Stimulated activated CD4-positive, alpha-beta T cell treated with anti-CD3 and anti-CD28 coated beads, Interleukin-2, amount 100 ng/mL, for 24 hours (primary cell): ENCODE results near the gene CDRT4.

Source experiments
- DNase-seq, 2 donors: peaks; one replicate each; pipeline ENCODE4 v3.0.0-alpha.2; 2020

Gene CDRT4

DNA sequence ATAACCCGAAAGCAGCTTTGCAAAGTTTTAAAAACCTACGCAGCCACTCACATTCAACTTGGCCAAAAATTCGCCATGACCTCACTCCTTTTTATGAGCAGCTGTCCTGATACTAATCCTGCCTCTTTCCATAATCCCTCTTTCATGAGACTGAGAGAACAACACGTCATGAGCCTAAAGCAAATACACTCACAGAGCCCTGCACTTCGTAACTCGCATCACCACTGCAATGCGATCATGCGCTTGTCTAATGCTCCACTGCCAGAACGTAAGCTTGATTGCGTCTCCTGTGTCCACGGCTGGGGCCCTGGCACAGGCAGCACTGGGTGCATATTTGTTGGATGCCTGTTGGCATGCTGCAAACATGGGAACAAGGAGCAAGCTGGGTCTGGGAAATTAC lies 36.2 kb downstream of the CDRT4 start:
- DNase-seq, result no peak

DNA sequence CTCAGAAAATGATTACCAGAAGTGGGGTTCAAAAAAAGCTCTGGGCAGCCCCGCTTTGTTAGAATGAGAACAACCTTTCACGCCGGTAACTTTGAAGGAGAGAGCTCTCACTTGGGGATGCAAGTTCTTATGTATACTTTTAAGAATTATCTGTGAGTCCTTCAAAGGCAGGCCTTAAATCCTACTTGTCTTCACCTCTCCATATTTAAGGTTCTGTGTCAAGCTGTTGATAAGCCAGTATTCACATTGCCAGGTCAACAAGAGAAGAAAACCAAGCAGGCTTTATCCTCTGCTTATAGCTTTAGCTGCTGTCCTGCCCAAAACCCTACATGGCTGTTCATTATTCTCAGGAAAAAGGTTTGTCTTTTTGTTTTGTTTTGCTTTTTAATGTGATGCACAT lies 42.9 kb downstream of the CDRT4 start:
- DNase-seq, result no peak

DNA sequence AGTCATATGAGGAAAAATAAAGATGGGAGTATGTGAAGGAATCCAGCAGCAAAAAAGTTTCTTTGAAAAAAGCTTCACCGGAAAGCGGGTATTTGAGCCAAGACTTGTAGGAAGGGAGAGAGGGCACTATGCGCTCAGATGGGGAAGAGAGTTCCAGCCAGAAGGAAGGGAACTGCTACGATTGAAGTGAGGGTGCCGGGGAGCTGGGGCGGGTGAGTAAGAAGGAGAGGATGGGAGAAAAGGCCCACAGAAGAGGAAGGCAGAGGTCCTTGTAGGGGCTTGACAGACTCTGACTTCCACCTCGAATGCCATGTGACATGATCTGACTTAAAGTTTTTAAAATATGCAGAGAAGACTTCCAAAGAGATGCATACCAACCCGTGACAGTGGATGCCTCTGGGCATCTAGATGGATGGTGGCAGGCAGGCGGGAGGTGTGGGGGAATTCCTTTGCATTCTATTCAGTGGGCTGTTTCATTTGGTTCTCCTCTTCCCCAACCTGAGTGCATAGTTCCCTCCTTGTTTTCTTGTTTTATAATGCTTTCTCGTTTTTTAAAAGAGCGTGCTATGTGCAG lies 44.9 kb downstream of the CDRT4 start:
- DNase-seq, result no peak

DNA sequence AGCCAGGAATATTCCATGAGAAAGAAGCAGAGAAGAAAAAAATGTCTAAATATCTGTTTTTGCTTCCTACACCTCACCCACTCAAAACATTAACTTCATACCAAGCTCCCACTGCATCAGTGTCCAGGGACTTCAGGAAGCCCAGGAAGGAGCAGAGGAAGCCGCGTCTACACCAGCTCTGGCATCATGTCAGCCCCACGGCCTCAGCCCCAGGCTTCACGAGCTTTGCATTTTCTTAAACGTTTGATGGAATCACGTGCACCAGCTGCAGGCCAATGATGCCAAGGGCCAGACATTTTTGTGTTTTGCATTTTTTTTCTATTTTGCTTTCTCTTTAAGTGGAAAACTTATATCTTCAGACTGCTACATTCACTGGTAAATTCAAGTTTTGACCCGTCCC lies 48.6 kb downstream of the CDRT4 start:
- no peak for DNase-seq

DNA sequence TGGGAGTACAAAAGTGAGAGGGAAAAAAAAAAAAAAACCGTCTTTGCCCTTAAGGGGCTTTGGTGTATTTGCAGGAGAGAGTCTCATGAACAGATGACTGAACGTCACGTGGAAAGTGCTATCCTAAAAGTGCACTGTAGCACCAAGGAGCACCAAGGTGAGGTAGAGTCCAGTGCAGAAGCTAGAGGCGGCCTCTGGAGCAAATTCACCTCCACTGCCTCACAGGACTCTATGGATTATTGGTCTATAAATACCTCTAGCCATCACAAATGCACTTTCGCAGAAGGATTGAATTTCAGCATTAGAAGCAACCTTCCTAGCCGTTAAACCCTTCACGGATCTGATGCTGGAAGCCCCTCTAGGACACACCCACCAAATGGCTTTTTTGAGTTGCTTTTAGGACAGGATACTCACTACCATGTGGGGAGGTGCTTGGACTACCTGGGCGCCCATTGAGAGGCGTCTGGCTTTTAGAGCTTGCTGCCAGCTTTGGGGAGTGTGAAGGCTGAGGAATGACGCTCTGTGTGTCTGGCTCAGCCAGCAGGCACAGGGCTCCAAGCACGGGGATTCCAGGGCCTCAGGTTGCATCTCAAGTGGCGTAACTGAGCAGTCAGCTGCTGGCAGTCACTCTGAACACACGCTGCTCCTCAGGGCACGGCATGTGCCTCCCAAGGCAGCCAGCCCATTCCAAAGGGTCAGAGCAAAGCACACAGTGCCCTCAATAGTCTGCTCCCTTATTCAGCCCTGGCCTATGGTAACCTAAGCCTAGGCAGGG lies 52.7 kb downstream of the CDRT4 start:
- no peak for DNase-seq

DNA sequence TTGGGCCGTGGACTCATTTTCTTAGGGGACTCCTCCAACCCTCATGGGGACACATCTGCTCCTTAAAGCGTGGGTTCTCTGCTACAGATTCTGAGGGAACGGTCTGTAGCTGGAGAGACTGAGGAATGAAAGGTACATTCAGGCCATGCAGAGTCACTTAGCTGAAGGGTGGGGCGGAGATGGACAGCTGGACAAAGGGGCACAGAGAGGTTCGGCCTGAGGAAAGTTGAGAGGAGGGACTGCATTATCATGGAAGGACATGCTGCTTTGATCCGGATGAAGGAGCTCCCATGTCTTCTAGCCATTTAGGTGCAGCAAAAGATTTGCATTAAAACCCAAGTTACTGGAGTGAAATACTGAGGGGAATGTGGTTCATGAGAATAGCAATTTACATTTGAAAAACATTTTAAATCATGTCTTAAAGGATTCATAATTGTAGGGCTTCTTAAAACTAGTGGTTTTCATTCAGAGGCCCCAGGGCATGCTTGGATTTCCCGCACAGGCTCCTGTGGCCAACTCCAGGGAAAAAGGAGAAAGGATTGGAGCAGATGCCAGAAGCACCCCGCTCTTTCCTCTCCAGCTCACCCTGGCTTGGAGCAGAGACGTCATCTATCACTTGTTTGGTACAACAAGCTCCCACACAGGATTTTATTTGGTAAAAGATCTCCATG lies 54.2 kb downstream of the CDRT4 start:
- DNase-seq, result no peak

DNA sequence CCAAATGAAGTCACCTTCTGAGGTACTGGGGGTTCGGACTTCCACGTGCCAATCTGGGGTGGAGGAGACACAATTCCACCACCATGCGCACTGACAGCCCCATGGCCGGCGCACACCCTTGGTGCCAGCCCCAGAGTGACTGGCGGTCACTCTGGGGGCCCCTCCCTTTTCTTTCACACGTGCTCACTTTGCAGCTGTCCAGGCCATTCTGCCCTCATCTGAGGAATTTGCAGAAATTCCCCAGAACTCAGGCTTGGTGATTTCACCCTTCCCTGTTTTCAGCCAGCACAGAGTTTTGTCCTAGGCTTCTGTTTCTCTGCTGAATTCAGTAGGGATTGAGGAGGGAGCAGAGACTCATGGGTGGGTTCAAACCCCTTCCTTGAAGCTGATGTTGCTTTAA lies 54.8 kb downstream of the CDRT4 start:
- no peak for DNase-seq

DNA sequence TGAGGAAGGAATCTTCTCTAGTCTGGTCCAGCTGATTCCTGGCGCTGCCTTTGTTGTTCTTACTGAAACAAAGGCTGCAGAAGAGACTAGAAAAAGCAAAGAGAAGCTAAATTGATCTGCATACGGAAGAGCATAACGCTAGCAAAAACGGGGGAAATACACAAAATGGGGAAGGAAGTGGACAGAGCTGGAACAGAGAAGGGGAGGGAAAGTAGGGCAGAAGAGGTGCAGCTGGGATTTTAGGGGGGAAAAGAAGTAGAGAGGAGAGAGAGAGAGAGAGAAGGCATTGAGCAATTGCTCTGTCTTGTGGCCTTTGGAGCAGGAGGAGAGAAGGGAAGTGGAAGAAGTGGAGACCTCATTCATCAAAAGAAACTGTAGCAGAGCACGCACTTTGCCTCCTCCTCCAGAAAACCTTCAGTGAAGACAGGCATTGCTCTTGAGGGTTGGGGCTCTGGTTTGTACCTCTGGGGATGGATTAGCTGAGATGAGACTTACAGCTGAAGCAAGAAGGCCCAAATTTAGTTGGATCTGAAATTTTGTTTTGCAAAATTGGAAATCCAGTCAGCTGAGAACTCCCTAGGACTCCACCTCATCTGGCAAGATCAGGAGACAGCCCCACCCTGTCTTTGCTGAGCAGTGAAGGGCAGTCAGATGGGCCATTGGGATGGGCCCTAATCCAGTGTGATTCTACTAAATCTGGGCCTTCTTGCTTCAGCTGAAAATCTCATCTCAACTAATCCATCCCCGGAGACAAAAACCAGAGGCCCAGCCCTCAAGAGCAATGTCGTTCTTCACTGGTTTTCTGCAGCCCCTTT lies 55.8 kb downstream of the CDRT4 start:
- DNase-seq, result no peak

DNA sequence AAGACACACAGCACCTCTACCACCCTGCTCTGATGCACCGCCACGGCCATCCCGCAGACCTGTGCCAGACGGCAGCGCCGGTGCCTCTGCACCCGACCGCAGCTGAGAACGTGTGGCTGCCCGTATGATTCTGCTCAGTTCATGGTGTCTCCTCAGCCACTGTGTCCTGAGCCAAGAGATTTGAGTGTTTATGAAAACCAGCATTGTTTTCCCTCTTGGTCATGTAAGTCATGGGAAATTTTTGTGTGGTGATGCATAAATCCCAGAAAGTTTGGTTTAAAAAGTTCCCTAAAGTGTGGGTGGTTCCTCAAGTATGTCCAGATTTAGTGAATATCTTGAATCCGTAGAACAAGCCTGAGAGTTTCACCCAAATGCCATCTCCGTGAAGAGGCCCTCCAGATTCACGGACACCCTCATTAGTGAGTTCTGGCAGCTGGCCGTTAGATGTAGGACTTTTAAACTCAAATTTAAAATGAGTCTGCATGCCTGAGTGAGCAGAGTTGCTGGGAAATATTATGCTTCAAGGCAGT lies 57.6 kb downstream of the CDRT4 start:
- DNase-seq, result no peak

DNA sequence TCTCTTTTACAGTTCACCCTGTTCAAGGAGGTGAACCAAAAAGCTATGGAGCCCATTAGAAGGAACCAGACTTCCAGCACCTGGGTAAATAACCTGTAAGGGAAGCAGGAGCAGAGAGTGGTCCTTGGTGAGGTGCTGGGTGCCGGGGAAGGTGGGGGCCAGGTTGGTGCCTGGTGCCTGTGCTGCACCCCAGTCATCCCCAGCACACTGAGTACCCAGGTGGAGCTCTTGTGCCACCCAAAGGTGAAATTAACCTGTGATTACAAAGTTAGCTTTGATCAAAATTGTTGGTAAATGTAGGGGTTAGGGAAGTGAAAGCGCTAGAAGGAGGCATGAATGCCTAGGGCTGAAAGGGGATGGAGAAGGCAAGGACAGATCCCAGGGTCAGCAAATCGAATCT lies 58.6 kb downstream of the CDRT4 start:
- no peak for DNase-seq

DNA sequence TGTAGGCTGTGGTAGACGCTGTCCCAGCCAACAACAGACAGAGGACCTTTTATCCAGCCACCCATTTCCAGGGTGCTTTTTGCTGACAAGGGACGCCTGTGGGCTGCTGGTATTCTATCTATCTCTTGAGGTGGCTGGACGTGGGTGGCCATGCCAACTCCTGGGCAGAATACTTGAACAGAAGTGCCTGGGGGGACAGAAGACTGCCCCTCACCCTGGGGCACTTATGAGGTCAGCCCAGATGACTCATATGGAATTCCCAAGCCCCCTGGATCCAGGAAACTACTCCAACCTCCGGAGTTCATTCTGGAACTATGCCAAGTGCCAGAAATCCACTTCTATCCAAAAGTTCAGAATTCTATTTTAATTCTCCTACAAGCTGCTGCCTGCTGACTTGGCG lies 61.3 kb downstream of the CDRT4 start:
- DNase-seq, result no peak

DNA sequence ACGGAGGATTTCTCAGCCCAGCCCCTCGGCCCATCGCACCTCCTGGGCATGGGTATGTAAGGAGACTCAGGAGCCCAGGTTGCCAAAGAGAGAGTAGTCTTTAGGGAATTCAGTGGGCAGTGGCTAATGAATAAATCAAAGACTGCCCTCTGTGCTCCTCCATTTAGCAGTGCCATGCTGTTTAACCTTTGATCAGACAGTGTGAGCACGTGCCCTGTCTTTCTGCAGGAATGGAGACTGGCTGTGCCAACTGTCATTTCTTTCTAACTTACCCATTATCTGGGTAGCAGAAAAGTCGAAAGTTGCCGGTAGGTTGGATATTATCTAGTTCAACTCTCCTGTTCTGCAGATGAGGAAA lies 62.4 kb downstream of the CDRT4 start:
- DNase-seq, result no peak

DNA sequence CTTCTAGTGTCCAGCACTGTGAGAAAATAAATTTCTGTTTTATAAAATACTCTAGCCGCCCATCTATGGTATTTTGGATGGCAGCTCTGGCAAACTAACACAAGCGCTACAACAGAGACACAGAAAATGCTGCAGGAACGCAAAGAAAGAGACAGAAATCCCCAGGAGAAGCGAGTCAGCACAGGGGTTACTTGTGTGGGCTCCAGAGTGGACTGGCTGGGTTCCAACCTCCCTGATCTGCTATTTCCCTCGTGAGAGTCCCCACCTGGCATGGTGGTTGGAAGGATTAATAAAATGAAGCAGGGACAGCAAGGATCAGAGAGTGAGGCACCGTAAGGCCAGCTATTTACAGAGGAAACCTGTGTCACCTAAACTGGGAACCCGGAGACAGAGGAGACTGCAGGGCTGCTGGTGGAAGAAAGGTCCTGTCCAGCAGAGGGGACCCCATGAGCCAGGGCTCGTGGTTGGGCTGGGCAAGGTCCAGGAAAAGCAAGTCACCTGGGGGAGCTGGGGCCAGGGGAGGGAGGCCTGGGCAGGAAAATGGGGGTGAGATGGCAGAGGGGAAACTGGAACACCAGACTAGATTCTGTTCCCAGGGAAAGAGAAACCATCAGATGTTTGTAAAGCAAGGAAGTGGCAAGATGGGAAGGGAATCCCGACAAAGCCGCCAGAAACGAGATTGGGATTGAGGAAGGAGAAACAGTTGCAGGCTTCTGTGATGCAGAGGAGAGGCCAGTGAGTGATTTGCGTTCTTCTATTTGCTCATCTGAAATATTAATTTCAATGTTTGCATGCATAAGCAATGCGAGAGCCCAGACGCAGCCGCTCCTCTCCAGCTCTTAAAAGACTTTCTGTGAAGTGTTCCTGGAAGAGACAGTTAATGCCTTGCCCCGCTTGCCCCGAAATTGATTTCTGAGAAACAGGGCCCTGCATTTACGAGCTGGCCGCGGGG lies 63.0 kb downstream of the CDRT4 start:
- DNase-seq, result no peak

DNA sequence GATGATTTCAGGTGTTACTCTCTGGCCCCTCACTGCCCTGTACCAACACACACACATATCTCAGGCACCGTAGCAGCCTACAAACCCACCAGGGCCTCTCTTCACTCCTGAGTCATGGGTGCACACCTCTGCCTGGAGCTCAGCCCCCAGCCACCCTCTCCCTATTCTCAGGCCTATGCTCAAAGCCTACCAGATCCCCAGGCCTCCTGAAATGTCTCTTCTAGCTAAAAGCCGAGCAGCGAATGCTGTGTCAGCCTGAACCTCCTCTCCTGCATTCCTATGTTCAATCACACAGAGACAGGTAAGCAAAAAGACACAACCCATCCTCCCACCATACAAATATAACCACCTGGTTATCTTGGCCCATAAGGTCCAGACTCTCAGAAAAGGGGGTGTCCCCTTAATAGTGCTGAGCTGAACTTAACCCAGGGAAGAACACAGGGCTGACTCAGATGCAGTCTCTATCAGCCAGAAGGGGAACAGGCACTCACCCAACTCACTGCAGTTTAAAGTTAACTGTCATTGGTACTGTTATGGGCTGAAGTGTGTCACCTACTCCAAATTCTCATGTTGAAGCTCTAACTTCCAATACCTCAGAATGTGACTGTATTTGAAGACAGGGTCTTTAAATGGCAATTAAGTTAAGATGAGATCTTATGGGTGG lies 64.0 kb downstream of the CDRT4 start:
- no peak for DNase-seq

DNA sequence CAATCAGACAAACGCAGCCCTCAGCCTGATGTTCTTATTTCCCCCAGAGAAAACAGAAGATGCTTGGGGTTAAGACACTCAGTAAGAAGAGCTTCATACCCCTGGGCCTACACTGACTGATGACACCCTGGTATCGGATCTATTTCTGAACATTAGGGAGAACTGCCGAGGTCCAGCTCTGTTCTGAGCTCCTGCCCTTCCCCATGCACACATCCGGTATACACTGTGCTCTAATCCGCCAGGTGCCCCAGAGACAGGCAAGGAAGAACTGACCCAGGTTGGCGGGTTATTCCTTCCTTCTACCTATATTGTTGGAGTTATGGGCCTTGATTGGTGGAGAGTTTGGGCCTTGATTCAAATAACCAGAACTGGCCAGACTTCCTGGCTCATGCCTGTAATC lies 68.0 kb downstream of the CDRT4 start:
- no peak for DNase-seq

DNA sequence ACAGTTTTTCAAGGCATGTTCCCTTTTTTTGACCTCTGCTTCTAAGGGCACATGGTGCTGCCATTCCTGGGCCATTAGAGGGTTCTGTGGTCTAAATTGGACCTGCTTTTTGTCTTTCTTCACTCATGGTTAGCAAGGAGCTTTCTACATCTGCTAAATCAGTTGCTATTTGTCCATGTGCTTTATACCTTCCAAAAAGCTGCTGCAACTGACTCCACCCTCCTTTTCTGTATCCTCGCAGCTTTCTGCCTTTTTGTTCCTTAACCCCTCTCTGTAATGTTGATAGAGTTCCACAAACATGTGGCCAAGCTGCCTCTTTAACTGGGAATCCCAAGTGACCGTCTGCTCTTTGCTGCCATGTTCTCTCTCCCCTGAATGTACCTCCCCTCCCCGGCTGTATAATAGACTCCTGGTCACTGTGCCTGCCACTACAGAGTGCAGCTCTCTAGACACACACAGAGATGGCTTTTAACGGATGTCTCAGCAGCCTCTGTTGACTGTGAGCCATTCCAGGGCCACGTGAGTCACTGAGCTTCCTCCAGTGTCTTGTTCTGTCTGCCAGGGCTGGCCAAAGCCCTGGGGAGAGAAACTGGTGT lies 68.6 kb downstream of the CDRT4 start:
- no peak for DNase-seq

DNA sequence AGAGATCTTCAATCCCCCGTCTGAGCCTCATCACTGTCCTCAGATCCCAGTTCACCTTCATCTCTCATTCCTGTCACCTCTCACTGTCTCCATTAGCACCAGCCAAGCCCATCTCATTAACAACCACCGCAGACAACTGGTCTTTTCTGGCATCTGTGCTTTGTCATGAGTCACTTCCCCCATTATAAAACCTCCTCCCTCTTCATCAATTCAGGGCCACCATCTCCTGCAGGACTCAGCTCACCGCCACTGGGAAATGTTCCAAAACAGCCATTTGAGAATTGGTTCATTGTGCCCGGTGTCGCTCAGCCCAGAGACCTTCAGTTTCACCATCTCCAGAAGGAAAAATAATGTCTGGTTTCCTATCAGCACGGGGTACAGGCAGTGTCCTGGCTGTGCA lies 69.1 kb downstream of the CDRT4 start:
- no peak for DNase-seq

DNA sequence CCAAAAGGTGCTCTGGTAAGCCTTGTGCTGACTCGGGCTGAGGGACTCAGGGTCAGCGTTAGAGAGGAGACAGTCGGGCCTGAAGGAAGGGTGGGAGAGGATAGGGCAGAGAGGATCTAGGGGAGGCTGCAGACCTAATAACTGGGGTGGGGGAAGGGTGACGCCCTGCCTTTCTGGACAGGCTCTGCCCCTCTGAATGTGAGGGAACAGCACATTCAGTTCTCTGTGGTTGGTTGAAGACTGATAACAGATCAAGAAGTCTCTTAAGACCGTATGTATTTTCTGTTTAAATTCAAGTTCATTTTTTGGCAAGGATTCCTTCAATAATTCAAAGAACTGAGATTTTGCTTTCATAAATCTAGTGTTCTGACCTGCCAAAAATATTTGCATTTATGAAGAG lies 69.8 kb downstream of the CDRT4 start:
- no peak for DNase-seq

DNA sequence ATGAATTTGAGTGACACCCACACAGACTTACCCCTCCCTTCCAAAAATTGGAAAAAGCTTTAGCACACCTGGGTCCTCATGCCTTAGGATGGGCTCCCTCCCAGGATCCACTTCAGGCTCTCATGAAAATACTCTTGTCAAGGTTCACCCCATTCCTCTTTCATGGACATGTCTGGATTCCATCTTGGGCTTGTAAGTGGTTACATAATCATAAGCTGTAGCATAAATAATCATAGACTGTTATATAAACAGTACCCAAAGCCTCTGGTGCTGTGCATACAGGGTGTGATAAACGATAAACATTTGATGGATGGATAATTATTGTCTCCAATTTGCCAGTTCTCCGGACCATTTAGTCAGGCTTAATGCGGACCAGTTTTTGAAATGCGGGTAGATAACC lies 72.3 kb downstream of the CDRT4 start:
- no peak for DNase-seq

DNA sequence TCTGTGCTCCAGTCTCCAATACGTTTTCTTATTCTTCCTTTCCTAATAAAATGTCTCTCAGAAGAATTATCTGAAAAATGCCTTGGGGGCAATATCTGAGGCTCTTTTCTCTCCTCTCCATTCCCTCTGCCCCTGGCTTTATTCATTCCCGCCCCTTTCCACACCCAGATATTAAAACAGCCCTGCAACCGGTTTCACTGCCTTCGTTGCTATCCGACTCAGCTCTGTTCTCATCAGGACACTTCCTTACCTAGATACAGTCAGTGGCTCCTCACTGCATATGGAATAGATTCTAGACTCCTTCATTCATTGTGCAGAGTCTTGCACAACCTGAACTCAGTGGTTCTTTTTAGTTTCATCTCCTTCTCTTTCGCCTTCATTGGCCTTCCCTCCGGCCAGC lies 74.0 kb downstream of the CDRT4 start:
- no peak for DNase-seq

DNA sequence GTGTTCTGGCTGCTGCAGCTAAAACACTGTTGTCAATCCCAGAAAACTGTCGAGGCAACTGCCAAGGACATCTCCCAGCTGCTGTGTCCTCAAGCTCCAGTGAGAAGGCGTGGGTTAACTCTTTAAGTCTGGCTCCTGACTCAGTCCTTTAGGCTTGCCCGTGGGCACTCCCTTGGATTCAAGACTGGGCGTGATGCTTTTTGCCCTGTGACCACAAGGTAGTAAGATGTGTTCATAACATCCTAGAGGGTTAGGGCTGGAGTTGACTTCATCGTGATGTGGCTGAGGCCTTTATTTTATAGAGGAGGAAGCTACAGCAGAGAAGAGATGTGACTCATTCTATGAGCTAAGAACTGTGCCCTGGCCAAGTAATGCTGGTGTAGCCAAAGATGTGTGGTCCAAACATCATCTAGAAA lies 75.1 kb downstream of the CDRT4 start:
- no peak for DNase-seq
